MCF 10A (cell line): Measurements from ENCODE around the gene ADCY1. TPM values are rescaled to one million over a fixed set of nuclear protein-coding genes. Genes with fewer than 3 reads are reported as not detected.

Source experiments
- BruUV-seq: library from RNA; stranded (reverse); fragments of 400-500 nt; replicated peaks from 2 replicates; lab custom pipeline; 2021; lab: Mats Ljungman, UMichigan
- CTCF ChIA-PET: fragments of 300-600 bp; sonication (Branson Sonifier 250); formaldehyde crosslinking; extraction: SDS; loops from one replicate; lab custom pipeline; 2021; ENCODE audit warnings: antibody characterized with exemption, inconsistent platforms; lab: Yijun Ruan, JAX
- POLR2A ChIA-PET: fragments of 300-600, 350-650 bp; sonication (Branson Sonifier 250); formaldehyde crosslinking; extraction: SDS; loops from one replicate; lab custom pipeline; 2020; ENCODE audit warnings: antibody characterized with exemption, inconsistent platforms; lab: Yijun Ruan, JAX
- DNase-seq: peaks from one replicate; pipeline ENCODE4 v3.0.0-alpha.2; 2018; ENCODE audit not compliant: unreplicated experiment
- H3K27ac Mint-ChIP-seq: one replicate; pipeline ENCODE4 v1.8.0; 2022; ENCODE audit warnings: mild to moderate bottlenecking, low read depth, mixed read lengths; ENCODE audit not compliant: unreplicated experiment
- H3K27me3 Mint-ChIP-seq: one replicate; pipeline ENCODE4 v1.8.0; 2022; ENCODE audit warnings: mixed read lengths; ENCODE audit not compliant: insufficient read depth, unreplicated experiment
- H3K36me3 Mint-ChIP-seq: one replicate; pipeline ENCODE4 v1.8.0; 2022; ENCODE audit warnings: mild to moderate bottlenecking, moderate library complexity, mixed read lengths; ENCODE audit not compliant: insufficient read depth, unreplicated experiment
- H3K4me1 Mint-ChIP-seq: one replicate; pipeline ENCODE4 v1.8.0; 2022; ENCODE audit warnings: mixed read lengths; ENCODE audit not compliant: insufficient read depth, unreplicated experiment
- H3K4me3 Mint-ChIP-seq: one replicate; pipeline ENCODE4 v1.8.0; 2022; ENCODE audit warnings: mild to moderate bottlenecking, moderate library complexity, mixed read lengths; ENCODE audit not compliant: unreplicated experiment
- H3K9me3 Mint-ChIP-seq: one replicate; pipeline ENCODE4 v1.8.0; 2022; ENCODE audit warnings: mixed read lengths; ENCODE audit not compliant: unreplicated experiment
- CTCF ChIP-seq: fragments of 200-600 bp; IDR thresholded peaks from one replicate; pipeline ENCODE4 v1.8.0; 2022; ENCODE audit warnings: antibody characterized with exemption, mild to moderate bottlenecking; ENCODE audit not compliant: unreplicated experiment
- intact Hi-C: fragments of 100-400 bp; cut with micrococcal nuclease; formaldehyde crosslinking; loops from 2 replicates; pipeline ENCODE4 v1.14.1; 2022
- total RNA-seq: library from RNA; stranded (reverse); gene quantifications from 2 replicates; pipeline ENCODE4 v1.2.3, GENCODE V29; 2022

ADCY1 gene
- total RNA-seq, 1 experiment from 2014 or later: 0.61 TPM

- CTCF ChIA-PET: no interaction called here
- Mint-ChIP-seq H3K4me3 (no peak overlapping the region), H3K27me3 (peaks cover 75% of the 10 kb centered on the region), H3K36me3 (no peaks in the 10 kb centered on the region), H3K4me1 (no peaks in the 10 kb centered on the region), H3K27ac (no peak overlapping the region), H3K9me3 (no peaks in the 10 kb centered on the region)
- no peak for TF ChIP-seq CTCF
- DNase-seq: no peak
- BruUV-seq: no TSS peak
- intact Hi-C loops: no loop called here
- POLR2A ChIA-PET: no interaction called here
Measured at GRCh38 chr7:45670717-45671116, 96.5 kb downstream of the ADCY1 start.

- no peak for TF ChIP-seq CTCF
- CTCF ChIA-PET: no interaction called here
- no peak for DNase-seq
Measured at GRCh38 chr7:45677311-45677900, 103.2 kb downstream of the ADCY1 start.

GRCh38 chr7:45679516-45679915 lies 105.3 kb downstream of the ADCY1 start:
- DNase-seq: no peak
- H3K9me3 Mint-ChIP-seq: no peaks in the 10 kb centered on the region
- H3K27ac Mint-ChIP-seq: no peak overlapping the region
- BruUV-seq: no TSS peak
- no peak for TF ChIP-seq CTCF
- intact Hi-C loops: no loop called here
- CTCF ChIA-PET: no interaction called here
- POLR2A ChIA-PET: no interaction called here
- peaks cover 53% of the 10 kb centered on the region for H3K27me3 Mint-ChIP-seq
- H3K4me3 Mint-ChIP-seq: no peak overlapping the region
- no peaks in the 10 kb centered on the region for H3K4me1 Mint-ChIP-seq
- no peaks in the 10 kb centered on the region for H3K36me3 Mint-ChIP-seq

More at GRCh38 chr7:45677311-45677900, 103.2 kb downstream of the ADCY1 start:
- POLR2A ChIA-PET: interaction anchor here (0.6 kb wide), 1 partner anchor 401 kb away, joined by 4 read pairs; no protein-coding TSS in a partner anchor
- H3K27ac Mint-ChIP-seq: no peak overlapping the region
- no peaks in the 10 kb centered on the region for H3K4me1 Mint-ChIP-seq
- intact Hi-C loops: no loop called here
- no peaks in the 10 kb centered on the region for H3K9me3 Mint-ChIP-seq
- no peaks in the 10 kb centered on the region for H3K36me3 Mint-ChIP-seq
- peaks cover 73% of the 10 kb centered on the region for H3K27me3 Mint-ChIP-seq
- BruUV-seq: no TSS peak
- H3K4me3 Mint-ChIP-seq: no peak overlapping the region

- Mint-ChIP-seq H3K9me3 (no peaks in the 10 kb centered on the region), H3K36me3 (no peaks in the 10 kb centered on the region), H3K27me3 (peaks cover 53% of the 10 kb centered on the region), H3K4me1 (no peaks in the 10 kb centered on the region), H3K4me3 (no peak overlapping the region), H3K27ac (no peak overlapping the region)
- ChIA-PET CTCF (no interaction called here), POLR2A (no interaction called here)
- no peak for DNase-seq
- no peak for TF ChIP-seq CTCF
- intact Hi-C loops: no loop called here
- no TSS peak for BruUV-seq
Measured at GRCh38 chr7:45680776-45681175, 106.6 kb downstream of the ADCY1 start.
